MCF 10A (cell line): ENCODE measurements around the gene MPEG1. TPM values are rescaled to one million over a fixed set of nuclear protein-coding genes. Genes with fewer than 3 reads are reported as not detected.

ENCODE experiments used
- BruUV-seq: library from RNA; stranded (reverse); fragments of 400-500 nt; replicated peaks from 2 replicates; lab custom pipeline; 2021; lab: Mats Ljungman, UMichigan
- CTCF ChIA-PET: fragments of 300-600 bp; sonication (Branson Sonifier 250); formaldehyde crosslinking; extraction: SDS; loops from one replicate; lab custom pipeline; 2021; ENCODE audit warnings: antibody characterized with exemption, inconsistent platforms; lab: Yijun Ruan, JAX
- POLR2A ChIA-PET: fragments of 300-600, 350-650 bp; sonication (Branson Sonifier 250); formaldehyde crosslinking; extraction: SDS; loops from one replicate; lab custom pipeline; 2020; ENCODE audit warnings: antibody characterized with exemption, inconsistent platforms; lab: Yijun Ruan, JAX
- DNase-seq: peaks from one replicate; pipeline ENCODE4 v3.0.0-alpha.2; 2018; ENCODE audit not compliant: unreplicated experiment
- H3K27ac Mint-ChIP-seq: one replicate; pipeline ENCODE4 v1.8.0; 2022; ENCODE audit warnings: mild to moderate bottlenecking, low read depth, mixed read lengths; ENCODE audit not compliant: unreplicated experiment
- H3K27me3 Mint-ChIP-seq: one replicate; pipeline ENCODE4 v1.8.0; 2022; ENCODE audit warnings: mixed read lengths; ENCODE audit not compliant: insufficient read depth, unreplicated experiment
- H3K36me3 Mint-ChIP-seq: one replicate; pipeline ENCODE4 v1.8.0; 2022; ENCODE audit warnings: mild to moderate bottlenecking, moderate library complexity, mixed read lengths; ENCODE audit not compliant: insufficient read depth, unreplicated experiment
- H3K4me1 Mint-ChIP-seq: one replicate; pipeline ENCODE4 v1.8.0; 2022; ENCODE audit warnings: mixed read lengths; ENCODE audit not compliant: insufficient read depth, unreplicated experiment
- H3K4me3 Mint-ChIP-seq: one replicate; pipeline ENCODE4 v1.8.0; 2022; ENCODE audit warnings: mild to moderate bottlenecking, moderate library complexity, mixed read lengths; ENCODE audit not compliant: unreplicated experiment
- H3K9me3 Mint-ChIP-seq: one replicate; pipeline ENCODE4 v1.8.0; 2022; ENCODE audit warnings: mixed read lengths; ENCODE audit not compliant: unreplicated experiment
- CTCF ChIP-seq: fragments of 200-600 bp; IDR thresholded peaks from one replicate; pipeline ENCODE4 v1.8.0; 2022; ENCODE audit warnings: antibody characterized with exemption, mild to moderate bottlenecking; ENCODE audit not compliant: unreplicated experiment
- intact Hi-C: fragments of 100-400 bp; cut with micrococcal nuclease; formaldehyde crosslinking; loops from 2 replicates; pipeline ENCODE4 v1.14.1; 2022
- total RNA-seq: library from RNA; stranded (reverse); gene quantifications from 2 replicates; pipeline ENCODE4 v1.2.3, GENCODE V29; 2022

Gene MPEG1
- total RNA-seq, 1 experiment from 2014 or later, result not detected

GRCh38 chr11:59179121-59179520 lies 33.6 kb downstream of the MPEG1 start:
- ChIA-PET CTCF (interaction anchor here (1.1 to 27.3 kb wide), 4 partner anchors 5 to 611 kb away, joined by 3 to 530 read pairs (median 113); partner anchors contain the start of gene DTX4), POLR2A (no interaction called here)
- intact Hi-C loops, result no loop called here
- Mint-ChIP-seq H3K36me3 (peaks cover 17% of the 10 kb centered on the region), H3K27me3 (no peaks in the 10 kb centered on the region), H3K4me3 (no peak overlapping the region), H3K27ac (no peak overlapping the region), H3K9me3 (no peaks in the 10 kb centered on the region), H3K4me1 (peaks cover 27% of the 10 kb centered on the region)
- no TSS peak for BruUV-seq
- no peak for DNase-seq
- no peak for TF ChIP-seq CTCF

GRCh38 chr11:59178402-59178801 lies 34.3 kb downstream of the MPEG1 start:
- H3K27ac Mint-ChIP-seq, result no peak overlapping the region
- peaks cover 17% of the 10 kb centered on the region for H3K36me3 Mint-ChIP-seq
- no TSS peak for BruUV-seq
- CTCF ChIA-PET, result interaction anchor here (10.3 to 27.3 kb wide), 2 partner anchors 9 to 28 kb away, joined by 223 to 530 read pairs; no protein-coding TSS in a partner anchor
- H3K27me3 Mint-ChIP-seq, result no peaks in the 10 kb centered on the region
- POLR2A ChIA-PET, result no interaction called here
- no peak overlapping the region for H3K4me3 Mint-ChIP-seq
- H3K4me1 Mint-ChIP-seq, result peaks cover 34% of the 10 kb centered on the region
- intact Hi-C loops, result no loop called here
- no peak for DNase-seq
- no peak for TF ChIP-seq CTCF
- H3K9me3 Mint-ChIP-seq, result no peaks in the 10 kb centered on the region

GRCh38 chr11:59176330-59176729 lies 36.4 kb downstream of the MPEG1 start:
- BruUV-seq, result no TSS peak

GRCh38 chr11:59175091-59175501 lies 37.6 kb downstream of the MPEG1 start:
- peak overlapping the region; percentile 82 for H3K27ac Mint-ChIP-seq
- H3K9me3 Mint-ChIP-seq, result no peaks in the 10 kb centered on the region
- no TSS peak for BruUV-seq
- peaks cover 17% of the 10 kb centered on the region for H3K36me3 Mint-ChIP-seq
- no peak overlapping the region for H3K4me3 Mint-ChIP-seq
- no peaks in the 10 kb centered on the region for H3K27me3 Mint-ChIP-seq
- ChIA-PET POLR2A (interaction anchor here (0.9 to 4.4 kb wide), 12 partner anchors 12 to 1607 kb away, joined by 3 to 39 read pairs (median 4); partner anchors contain the start of genes FAM111A and FAM111B), CTCF (interaction anchor here (0.6 to 27.3 kb wide), 15 partner anchors 12 to 571 kb away, joined by 3 to 530 read pairs (median 5); no protein-coding TSS in a partner anchor)
- no peak for DNase-seq
- intact Hi-C loops, result no loop called here
- TF ChIP-seq CTCF, result no peak
- peaks cover 39% of the 10 kb centered on the region for H3K4me1 Mint-ChIP-seq

More at GRCh38 chr11:59176330-59176729, 36.4 kb downstream of the MPEG1 start:
- POLR2A ChIA-PET, result interaction anchor here (1.1 to 1.7 kb wide), 2 partner anchors 30 to 32 kb away, joined by 3 to 6 read pairs; no protein-coding TSS in a partner anchor
- DNase-seq, result peak; percentile 52
- Mint-ChIP-seq H3K4me3 (no peak overlapping the region), H3K27ac (no peak overlapping the region), H3K36me3 (peaks cover 17% of the 10 kb centered on the region), H3K4me1 (peaks cover 39% of the 10 kb centered on the region), H3K27me3 (no peaks in the 10 kb centered on the region), H3K9me3 (no peaks in the 10 kb centered on the region)
- intact Hi-C loops, result no loop called here
- CTCF ChIA-PET, result interaction anchor here (0.6 to 27.3 kb wide), 6 partner anchors 11 to 660 kb away, joined by 3 to 530 read pairs (median 4); no protein-coding TSS in a partner anchor
- TF ChIP-seq CTCF, result no peak
